Naive thymus-derived CD8-positive, alpha-beta T cell (primary cell): Measurements from ENCODE around the gene DPEP1. TPM values are rescaled to one million over a fixed set of nuclear protein-coding genes. Genes with fewer than 3 reads are reported as not detected.
"Not testable (repeated sequence)": the region's sequence is repeated elsewhere in the genome, so short reads cannot be mapped to it uniquely, and the experiment has no call there.

Experiments used
- ATAC-seq, 2 donors: fragments of 150-1000 bp; cut with Tn5 transposase in 1 of 2; sonication (Bioruptor Pico), chemical (Tn5 transposase) in 1 of 2; 1 replicate in 1 of 2; 2 replicates in 1 of 2; pipeline ENCODE4 v1.10.0; 2021; ENCODE audit warnings: mild to moderate bottlenecking in 2 of 2, moderate library complexity in 2 of 2
- POLR2A ChIA-PET: fragments of 350-600 bp; sonication (Branson Sonifier 250); formaldehyde crosslinking; loops from one replicate; lab custom pipeline; 2021; ENCODE audit warnings: antibody characterized with exemption; lab: Charles Lee
- DNase-seq, 10 donors: peaks; one replicate each; pipeline versions ENCODE4 v3.0.0 to v3.0.0-alpha.2; 2020 to 2022
- H3K27ac Mint-ChIP-seq, 10 donors: one replicate each; pipeline ENCODE4 v1.8.0; 2020 to 2022; ENCODE audit warnings: mild to moderate bottlenecking in 10 of 10, mixed read lengths in 10 of 10, moderate library complexity in 4 of 10, inconsistent platforms in 1 of 10
- H3K27me3 Mint-ChIP-seq, 5 donors: one replicate each; pipeline ENCODE4 v1.8.0; 2021 to 2022; ENCODE audit warnings: mixed read lengths in 5 of 5
- H3K36me3 Mint-ChIP-seq, 3 donors: one replicate each; pipeline ENCODE4 v1.8.0; 2020 to 2022; ENCODE audit warnings: mixed read lengths in 3 of 3, mild to moderate bottlenecking in 2 of 3, inconsistent platforms in 1 of 3
- H3K4me1 Mint-ChIP-seq, 4 donors: one replicate each; pipeline ENCODE4 v1.8.0; 2021 to 2022; ENCODE audit warnings: mixed read lengths in 4 of 4
- H3K4me3 Mint-ChIP-seq, 10 donors: one replicate each; pipeline ENCODE4 v1.8.0; 2020 to 2022; ENCODE audit warnings: mild to moderate bottlenecking in 10 of 10, mixed read lengths in 10 of 10, moderate library complexity in 6 of 10, inconsistent platforms in 1 of 10
- H3K9me3 Mint-ChIP-seq, 9 donors: one replicate each; pipeline ENCODE4 v1.8.0; 2020 to 2022; ENCODE audit warnings: mixed read lengths in 9 of 9, mild to moderate bottlenecking in 3 of 9, inconsistent platforms in 1 of 9, moderate library complexity in 1 of 9
- polyA plus RNA-seq, 3 donors: library from polyadenylated mRNA; unstranded; fragments of 300-500 nt; fragmentation: Illumina TruSeq; gene quantifications; one replicate each; pipeline ENCODE4 v1.2.3, GENCODE V29; 2021
- total RNA-seq, 8 experiments: library from RNA in 2 of 8; stranded (reverse) in 2 of 8; gene quantifications; one replicate each; pipeline ENCODE4 v1.2.3 and lab custom pipeline; 2021 to 2026

The DPEP1 gene
- total and polyA plus RNA-seq, 5 experiments from 2014 or later, result not detected

DNA sequence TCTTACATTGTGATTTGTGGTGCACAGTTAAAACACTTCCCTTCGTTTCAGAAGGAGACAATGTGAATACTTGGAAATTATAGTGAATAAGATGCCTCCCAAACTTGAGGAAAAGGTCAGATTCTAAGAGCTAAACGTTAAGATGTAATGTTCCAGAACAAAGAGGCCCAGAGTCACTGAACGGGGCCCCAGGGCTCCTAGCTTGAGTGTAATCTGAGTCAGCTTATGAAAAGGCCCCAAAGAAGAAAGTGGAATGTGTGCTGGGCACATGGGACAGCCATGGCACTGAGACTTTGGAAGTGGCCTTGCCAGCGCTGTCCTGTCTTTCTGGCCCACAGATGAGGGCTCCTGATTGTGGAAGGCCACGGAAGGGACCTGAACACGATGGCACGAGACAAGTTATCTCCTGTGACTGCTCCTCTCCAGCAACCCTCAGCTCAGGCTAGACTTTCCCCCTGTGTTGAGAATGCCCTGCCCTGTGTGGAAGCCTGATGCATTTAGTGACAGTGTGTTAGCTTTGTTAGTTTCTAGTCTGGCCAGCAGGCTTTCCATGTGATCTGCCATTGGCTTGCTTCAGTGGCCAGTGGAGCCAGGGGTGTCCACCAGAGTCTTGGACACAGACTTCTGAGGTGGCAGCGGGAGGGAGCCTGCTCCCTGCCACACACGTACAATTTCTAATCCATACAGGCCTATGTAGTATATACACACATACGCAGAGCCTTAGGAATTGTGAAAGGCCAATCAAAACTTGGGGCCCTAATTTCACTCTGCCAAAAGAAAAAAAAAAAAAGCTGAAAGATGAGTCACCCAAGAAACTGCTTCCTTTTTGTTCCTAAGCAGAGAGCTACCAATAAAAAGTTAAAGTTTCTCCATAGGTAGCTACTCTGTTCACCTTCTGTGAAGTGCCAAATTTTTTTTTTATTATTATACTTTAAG lies 57.3 kb downstream of the DPEP1 start:
- no peaks in the 10 kb centered on the region for H3K27me3 Mint-ChIP-seq

GRCh38 chr16:89671565-89671964 lies 58.1 kb downstream of the DPEP1 start:
- ATAC-seq, H3K27ac Mint-ChIP-seq, H3K9me3 Mint-ChIP-seq, H3K27me3 Mint-ChIP-seq, H3K36me3 Mint-ChIP-seq, H3K4me3 Mint-ChIP-seq, DNase-seq, POLR2A ChIA-PET: not testable (repeated sequence)
- peaks cover 0 to 12% (median 5%) of the 10 kb centered on the region in 4 donors for H3K4me1 Mint-ChIP-seq

More for the DNA sequence above, 57.3 kb downstream of the DPEP1 start:
- POLR2A ChIA-PET, result no interaction called here
- Mint-ChIP-seq H3K4me1 (peaks cover 0 to 12% (median 5%) of the 10 kb centered on the region in 4 donors), H3K9me3 (peaks cover 0 to 1% (median 0%) of the 10 kb centered on the region in 9 donors), H3K4me3 (no peak overlapping the region), H3K27ac (peak overlapping the region in 1 of 10 donors; percentile 86), H3K36me3 (no peaks in the 10 kb centered on the region)
- ATAC-seq, result no peak
- DNase-seq, result no peak

DNA sequence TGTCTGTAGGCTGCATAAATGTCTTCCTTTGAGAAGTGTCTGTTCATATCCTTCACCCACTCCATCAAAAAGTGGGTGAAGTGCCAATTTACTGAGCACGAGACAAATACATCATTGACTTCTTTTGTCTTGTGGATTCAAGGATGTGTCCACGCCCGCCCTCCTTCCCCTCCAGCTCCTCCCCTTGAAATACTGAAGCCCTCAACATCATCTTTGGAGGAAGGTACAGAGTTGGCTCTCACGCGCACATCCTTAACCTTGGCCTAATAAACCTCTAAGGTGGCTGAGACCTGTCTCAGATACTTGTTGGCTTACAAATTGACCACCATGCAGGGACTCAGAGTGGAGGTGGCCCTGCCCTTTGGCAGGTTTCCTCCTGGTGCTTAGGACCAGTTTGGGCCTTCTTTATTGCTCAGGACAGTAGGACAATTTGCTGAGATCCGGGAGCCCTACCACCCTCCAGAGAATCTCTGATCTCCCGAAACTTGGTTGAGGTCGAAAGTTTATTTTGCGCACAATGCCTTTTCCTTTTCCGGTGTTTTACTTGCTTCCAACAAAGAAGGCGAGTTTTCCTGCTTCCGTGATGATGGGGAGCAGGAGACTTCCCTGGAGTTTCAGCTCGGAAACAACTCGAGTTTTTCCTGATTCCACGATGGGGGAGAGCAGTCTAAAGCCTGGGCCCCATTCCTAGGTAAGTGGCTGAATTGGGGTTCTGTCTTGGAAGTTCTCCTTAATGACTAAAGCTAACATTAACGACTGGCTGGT lies 58.9 kb downstream of the DPEP1 start:
- Mint-ChIP-seq H3K4me3 (no peak overlapping the region), H3K9me3 (no peaks in the 10 kb centered on the region), H3K27me3 (no peaks in the 10 kb centered on the region), H3K4me1 (peaks cover 0 to 12% (median 5%) of the 10 kb centered on the region in 4 donors), H3K36me3 (no peaks in the 10 kb centered on the region), H3K27ac (no peak overlapping the region)
- POLR2A ChIA-PET, result interaction anchor here (0.8 kb wide), 1 partner anchor 27 kb away, joined by 3 read pairs; no protein-coding TSS in a partner anchor
- no peak for ATAC-seq
- DNase-seq, result no peak

DNA sequence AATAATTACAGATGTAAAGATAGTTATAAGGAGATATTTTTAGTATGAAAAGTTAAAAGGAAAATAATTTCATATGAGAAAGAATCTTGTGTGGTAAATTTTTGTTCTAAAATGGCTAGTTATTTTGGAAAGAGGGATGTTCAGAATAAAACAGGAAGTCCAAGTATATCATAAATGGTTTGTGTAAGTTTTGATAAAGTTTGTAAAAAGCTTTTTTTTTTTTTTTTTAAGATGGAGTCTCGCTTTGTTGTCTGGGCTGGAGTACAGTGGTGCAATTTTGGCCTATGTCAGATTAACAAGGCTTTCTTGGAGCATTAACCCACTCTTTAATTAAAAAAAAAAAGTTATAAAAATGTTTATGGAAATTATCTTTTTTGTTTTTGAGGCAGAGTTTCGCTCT lies 64.8 kb downstream of the DPEP1 start:
- H3K4me3 Mint-ChIP-seq, result no peak overlapping the region
- H3K9me3 Mint-ChIP-seq, result no peaks in the 10 kb centered on the region
- no peaks in the 10 kb centered on the region for H3K4me1 Mint-ChIP-seq
- POLR2A ChIA-PET, result no interaction called here
- H3K27ac Mint-ChIP-seq, result no peak overlapping the region
- no peaks in the 10 kb centered on the region for H3K36me3 Mint-ChIP-seq
- ATAC-seq (no peak), DNase-seq (no peak)
- H3K27me3 Mint-ChIP-seq, result no peaks in the 10 kb centered on the region

GRCh38 chr16:89685916-89686315 lies 72.5 kb downstream of the DPEP1 start:
- POLR2A ChIA-PET, result interaction anchor here (0.5 to 3.2 kb wide), 8 partner anchors 14 to 188 kb away, joined by 3 to 36 read pairs (median 8); partner anchors contain the start of genes CHMP1A, SPATA2L, SPATA33 and TCF25
- H3K36me3 Mint-ChIP-seq, result peaks cover 0 to 13% (median 0%) of the 10 kb centered on the region in 3 donors
- DNase-seq (no peak), ATAC-seq (no peak)
- no peaks in the 10 kb centered on the region for H3K27me3 Mint-ChIP-seq
- peak overlapping the region; percentile 39 to 96 (median 88) for H3K4me3 Mint-ChIP-seq
- H3K4me1 Mint-ChIP-seq, result peaks cover 8 to 25% (median 15%) of the 10 kb centered on the region in 4 donors
- no peaks in the 10 kb centered on the region for H3K9me3 Mint-ChIP-seq
- peak overlapping the region in 6 of 10 donors; percentile 48 to 94 (median 72) for H3K27ac Mint-ChIP-seq

DNA sequence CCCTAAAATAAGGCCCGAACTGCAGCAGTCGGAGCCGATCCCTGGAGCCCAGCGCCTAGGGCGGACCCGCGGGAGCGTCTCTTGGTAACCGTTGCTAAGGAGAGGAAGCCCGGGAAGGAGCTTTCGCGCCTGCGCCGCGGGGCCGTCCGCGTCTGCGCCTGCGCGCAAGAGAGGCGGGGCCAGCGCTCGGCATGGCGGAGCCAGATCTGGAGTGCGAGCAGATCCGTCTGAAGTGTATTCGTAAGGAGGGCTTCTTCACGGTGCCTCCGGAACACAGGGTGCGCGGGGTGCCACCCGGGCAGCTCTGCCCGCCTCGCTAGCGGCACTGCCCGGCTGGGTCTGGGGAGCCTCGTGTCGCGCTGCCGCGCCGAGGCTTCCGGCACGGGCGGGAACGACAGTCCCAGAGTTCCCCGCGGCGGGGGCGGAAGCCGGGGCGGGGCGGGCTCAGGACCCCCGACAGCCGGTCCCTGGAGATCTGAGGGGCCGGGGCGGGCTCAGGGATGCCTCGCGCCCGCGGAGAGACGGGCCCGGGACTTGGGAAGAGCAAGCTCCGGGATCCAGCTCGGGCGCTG lies 73.2 kb downstream of the DPEP1 start, which contains the start of gene CDK10:
CDK10 (plus strand) TSS at position 170 of the 572 bp plus-strand sequence; CDS start at position 192, 22 bp downstream.
- peak within 1 kb of the TSS; percentile 22 to 96 (median 92) for H3K27ac Mint-ChIP-seq
- peaks cover 8 to 25% (median 15%) of the 10 kb centered on the region in 4 donors for H3K4me1 Mint-ChIP-seq
- peak within 1 kb of the TSS; percentile 86 to 96 (median 92) for H3K4me3 Mint-ChIP-seq
- ATAC-seq, result peak; percentile 90 to 93
- H3K36me3 Mint-ChIP-seq, result peaks cover 0 to 20% (median 0%) of the 10 kb centered on the region in 3 donors
- no peaks in the 10 kb centered on the region for H3K27me3 Mint-ChIP-seq
- peak; percentile 80 to 98 (median 88) for DNase-seq
- POLR2A ChIA-PET, result interaction anchor here (0.5 to 3.2 kb wide), 10 partner anchors 13 to 187 kb away, joined by 3 to 36 read pairs (median 6); partner anchors contain the start of genes CHMP1A, SPATA2L, SPATA33 and TCF25
- H3K9me3 Mint-ChIP-seq, result no peaks in the 10 kb centered on the region

DNA sequence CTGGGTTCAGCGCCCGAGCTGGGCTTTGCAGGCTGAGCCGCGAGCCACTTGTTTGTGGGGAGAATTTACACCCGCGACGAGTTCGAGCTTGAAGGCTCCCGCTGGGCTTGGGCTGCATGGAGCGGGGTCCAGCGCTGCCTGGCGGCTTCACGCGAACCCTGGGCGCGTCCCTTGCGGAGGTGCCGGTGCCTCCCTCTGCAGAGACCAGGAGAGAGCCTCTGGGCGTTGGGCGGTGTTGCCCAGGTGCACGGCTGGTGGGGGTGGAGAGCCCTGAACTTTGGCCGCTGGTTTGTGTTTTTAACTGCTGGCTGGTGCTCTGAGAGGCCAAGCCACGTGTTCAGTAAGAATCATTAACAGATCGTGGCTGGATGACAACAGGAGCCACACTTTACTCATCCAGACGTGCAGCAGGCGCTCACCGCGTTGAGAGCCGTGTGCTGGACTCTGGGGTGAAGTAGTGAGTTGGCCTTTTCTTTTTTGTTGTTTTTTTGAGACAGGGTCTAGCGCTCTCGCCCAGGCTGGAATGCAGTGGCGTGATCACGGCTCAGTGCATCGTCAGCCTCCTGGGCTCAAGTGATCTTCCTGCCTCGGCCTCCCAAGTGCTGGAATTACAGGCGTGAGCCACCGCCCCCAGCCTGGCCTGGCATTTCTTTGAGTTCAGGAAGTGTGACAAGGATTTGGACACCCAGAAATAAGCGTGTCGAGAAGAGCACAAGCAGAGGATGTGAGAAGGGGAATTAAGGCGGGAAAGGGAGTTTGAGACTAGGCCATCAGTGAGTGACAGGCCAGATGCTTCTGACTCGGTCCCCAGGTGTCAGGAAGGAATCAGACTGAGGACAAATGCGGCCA lies 73.9 kb downstream of the DPEP1 start:
- peak overlapping the region; percentile 81 to 96 (median 89) for H3K4me3 Mint-ChIP-seq
- no peak for ATAC-seq
- DNase-seq, result no peak
- H3K9me3 Mint-ChIP-seq, result no peaks in the 10 kb centered on the region
- H3K27me3 Mint-ChIP-seq, result no peaks in the 10 kb centered on the region
- H3K36me3 Mint-ChIP-seq, result peaks cover 0 to 25% (median 0%) of the 10 kb centered on the region in 3 donors
- peak overlapping the region; percentile 22 to 89 (median 78) for H3K27ac Mint-ChIP-seq
- POLR2A ChIA-PET, result interaction anchor here (0.6 to 3.2 kb wide), 8 partner anchors 13 to 186 kb away, joined by 3 to 36 read pairs (median 8); partner anchors contain the start of genes CHMP1A, SPATA2L, SPATA33 and TCF25
- H3K4me1 Mint-ChIP-seq, result peaks cover 8 to 25% (median 15%) of the 10 kb centered on the region in 4 donors

Other genes starting within 250 kb of the DPEP1 start
- 100 to 1,000 TPM; 326 to 328 TPM for gene ANKRD11, start 123.1 kb upstream of the DPEP1 start, total RNA-seq
- 10 to 100 TPM in 2 of 3 donors, 1 to 10 TPM in 1; 8.9 to 61.1 (median 13.9) TPM for gene ANKRD11, start 123.1 kb upstream of the DPEP1 start, polyA plus RNA-seq
- 100 to 1,000 TPM; 164 to 169 TPM for gene SPG7, start 105.2 kb upstream of the DPEP1 start, total RNA-seq
- 10 to 100 TPM; 44.8 to 58.2 (median 44.9) TPM for gene SPG7, start 105.2 kb upstream of the DPEP1 start, polyA plus RNA-seq
- 1,000 to 10,000 TPM; 5,034 to 5,103 TPM for gene RPL13, start 53.0 kb upstream of the DPEP1 start, total RNA-seq
- 1,000 to 10,000 TPM; 5,034 to 7,902 (median 7,525) TPM for gene RPL13, start 53.0 kb upstream of the DPEP1 start, polyA plus RNA-seq
- under 1 TPM in 1 of 2 experiments, not detected in 1; 0.23 TPM for gene CPNE7, start 37.9 kb upstream of the DPEP1 start, total RNA-seq
- under 1 TPM in 1 of 3 donors, not detected in 2; 0.53 TPM for gene CPNE7, start 37.9 kb upstream of the DPEP1 start, polyA plus RNA-seq
- gene CHMP1A, start 44.1 kb downstream of the DPEP1 start, total RNA-seq, result 10 to 100 TPM; 75.3 to 75.4 TPM
- 10 to 100 TPM; 48.9 to 58.3 (median 52.7) TPM for gene CHMP1A, start 44.1 kb downstream of the DPEP1 start, polyA plus RNA-seq
- gene SPATA33, start 44.2 kb downstream of the DPEP1 start, total RNA-seq, result 1 to 10 TPM; 6.2 to 7.7 TPM
- gene SPATA33, start 44.2 kb downstream of the DPEP1 start, polyA plus RNA-seq, result 1 to 10 TPM; 1.7 to 3.0 (median 2.3) TPM
- 100 to 1,000 TPM; 129 to 135 TPM for gene CDK10, start 73.0 kb downstream of the DPEP1 start, total RNA-seq
- 10 to 100 TPM; 25.4 to 63.3 (median 27.3) TPM for gene CDK10, start 73.0 kb downstream of the DPEP1 start, polyA plus RNA-seq
- 1 to 10 TPM; 6.9 to 8.1 TPM for gene SPATA2L, start 88.1 kb downstream of the DPEP1 start, total RNA-seq
- gene SPATA2L, start 88.1 kb downstream of the DPEP1 start, polyA plus RNA-seq, result 1 to 10 TPM; 3.5 to 6.4 (median 5.4) TPM
- 10 to 100 TPM; 16.5 to 17.0 TPM for gene VPS9D1, start 107.3 kb downstream of the DPEP1 start, total RNA-seq
- gene VPS9D1, start 107.3 kb downstream of the DPEP1 start, polyA plus RNA-seq, result 1 to 10 TPM in 1 of 3 donors, under 1 TPM in 2; 0.53 to 1.3 (median 0.91) TPM
- gene ZNF276, start 107.9 kb downstream of the DPEP1 start, total RNA-seq, result 100 to 1,000 TPM; 168 to 171 TPM
- 10 to 100 TPM; 15.0 to 56.0 (median 19.6) TPM for gene ZNF276, start 107.9 kb downstream of the DPEP1 start, polyA plus RNA-seq
- 1 to 10 TPM; 3.7 to 6.1 TPM for gene FANCA, start 203.0 kb downstream of the DPEP1 start, total RNA-seq
- 1 to 10 TPM in 2 of 3 donors, under 1 TPM in 1; 0.98 to 7.4 (median 1.5) TPM for gene FANCA, start 203.0 kb downstream of the DPEP1 start, polyA plus RNA-seq
- 1 to 10 TPM; 1.0 to 2.3 TPM for gene SPIRE2, start 214.8 kb downstream of the DPEP1 start, total RNA-seq
- under 1 TPM in 1 of 3 donors, not detected in 2; 0.16 TPM for gene SPIRE2, start 214.8 kb downstream of the DPEP1 start, polyA plus RNA-seq